Cardiac septum (tissue), 1 donor: ENCODE measurements around the gene COX19. TPM values are rescaled to one million over a fixed set of nuclear protein-coding genes. Genes with fewer than 3 reads are reported as not detected.
"Not testable (repeated sequence)": the region's sequence is repeated elsewhere in the genome, so short reads cannot be mapped to it uniquely, and the experiment has no call there.

Experiments used
- DNase-seq: peaks from one replicate; pipeline ENCODE4 v3.0.0-alpha.2; 2020; ENCODE audit warnings: low spot score
- intact Hi-C: fragments of 100-400 bp; cut with DNase I; formaldehyde crosslinking; loops from one replicate; pipeline ENCODE4 v1.14.0; 2022
- total RNA-seq: library from RNA; stranded (reverse); fragmentation: NEBNext Ultra II Directional; extraction: Animal tissue kit (Norgen Biotek cat#: 25700); gene quantifications from one replicate; pipeline ENCODE4 v1.2.1, GENCODE V29; 2021
- donor health status: DM: no; HTN: no; CAD: no.

Gene COX19
- total RNA-seq, 1 donor from 2014 or later = 7.3 TPM

- no peak for DNase-seq
- intact Hi-C loops = no loop called here
These were observed 22.6 kb downstream of the COX19 start for GRCh38 chr7:952548-953441.

GRCh38 chr7:951881-952547 is 23.3 kb downstream of the COX19 start:
- intact Hi-C loops = no loop called here
- no peak for DNase-seq

- DNase-seq = no peak
- intact Hi-C loops = no loop called here
These were observed 26.1 kb downstream of the COX19 start for GRCh38 chr7:949021-949934.

GRCh38 chr7:947391-948210 is 27.7 kb downstream of the COX19 start:
- intact Hi-C loops = no loop called here
- no peak for DNase-seq

- DNase-seq = no peak
- intact Hi-C loops = no loop called here
These were observed 28.9 kb downstream of the COX19 start for GRCh38 chr7:946256-946996.

GRCh38 chr7:945556-946255 is 29.6 kb downstream of the COX19 start:
- intact Hi-C loops = no loop called here
- no peak for DNase-seq

- no peak for DNase-seq
- intact Hi-C loops = no loop called here
These were observed 30.2 kb downstream of the COX19 start for GRCh38 chr7:945147-945555.

- intact Hi-C loops = no loop called here
- DNase-seq = no peak
These were observed 30.6 kb downstream of the COX19 start for GRCh38 chr7:944744-945143.

GRCh38 chr7:943793-944192 is 31.6 kb downstream of the COX19 start:
- intact Hi-C loops, DNase-seq: not testable (repeated sequence)

GRCh38 chr7:940599-941408 is 34.5 kb downstream of the COX19 start:
- intact Hi-C loops = no loop called here

GRCh38 chr7:939843-940242 is 35.5 kb downstream of the COX19 start:
- intact Hi-C loops = no loop called here
- no peak for DNase-seq

More at GRCh38 chr7:940599-941408, 34.5 kb downstream of the COX19 start:
- no peak for DNase-seq

- DNase-seq = no peak
These were observed 36.7 kb downstream of the COX19 start for GRCh38 chr7:938546-939185.

GRCh38 chr7:937856-938484 is 37.4 kb downstream of the COX19 start:
- no peak for DNase-seq
- intact Hi-C loops = no loop called here

More at GRCh38 chr7:938546-939185, 36.7 kb downstream of the COX19 start:
- intact Hi-C loops = no loop called here

- intact Hi-C loops = no loop called here
These were observed 38.8 kb downstream of the COX19 start for GRCh38 chr7:936386-937054.

GRCh38 chr7:935874-936385 is 39.4 kb downstream of the COX19 start:
- no peak for DNase-seq
- intact Hi-C loops = no loop called here

More at GRCh38 chr7:936386-937054, 38.8 kb downstream of the COX19 start:
- no peak for DNase-seq
